Measurements from ENCODE around the gene GPD1.
"Not testable (repeated sequence)": the region's sequence is repeated elsewhere in the genome, so short reads cannot be mapped to it uniquely, and the experiment has no call there.

GPD1 gene

DNA sequence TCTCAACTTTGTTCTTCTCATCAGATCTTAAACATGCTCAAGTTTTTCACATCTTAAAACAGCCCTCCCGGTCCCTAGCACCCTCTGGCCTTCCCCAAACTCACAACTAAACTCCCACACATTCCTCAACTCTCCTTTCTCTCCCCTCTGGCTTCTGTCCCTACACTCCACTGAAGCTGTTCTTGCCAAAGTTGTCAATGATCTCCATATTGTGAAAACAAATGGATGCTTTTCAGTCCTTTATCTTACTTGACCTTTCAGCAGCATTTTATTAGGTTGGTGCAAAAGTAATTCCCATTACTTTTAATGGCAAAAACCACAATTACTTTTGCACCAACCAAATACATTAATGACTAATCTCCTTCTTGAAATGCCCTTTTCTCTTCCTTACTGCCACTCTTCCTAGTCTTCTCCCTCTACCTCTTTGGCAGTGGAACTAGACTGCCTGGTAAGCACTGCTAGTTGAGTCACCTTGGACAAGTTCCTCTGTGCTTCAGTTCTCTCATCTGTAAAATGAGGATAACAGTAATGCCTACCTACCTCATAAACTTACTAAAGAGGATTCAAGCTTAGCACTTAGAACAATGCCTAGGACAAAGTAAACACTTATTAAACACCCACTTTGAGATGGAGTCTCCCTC lies 47.4 kb downstream of the GPD1 start:
- DNase-seq (ENCODE audit: extremely low read depth, low read depth), result no peak
- TF ChIP-seq, protein P1, sequence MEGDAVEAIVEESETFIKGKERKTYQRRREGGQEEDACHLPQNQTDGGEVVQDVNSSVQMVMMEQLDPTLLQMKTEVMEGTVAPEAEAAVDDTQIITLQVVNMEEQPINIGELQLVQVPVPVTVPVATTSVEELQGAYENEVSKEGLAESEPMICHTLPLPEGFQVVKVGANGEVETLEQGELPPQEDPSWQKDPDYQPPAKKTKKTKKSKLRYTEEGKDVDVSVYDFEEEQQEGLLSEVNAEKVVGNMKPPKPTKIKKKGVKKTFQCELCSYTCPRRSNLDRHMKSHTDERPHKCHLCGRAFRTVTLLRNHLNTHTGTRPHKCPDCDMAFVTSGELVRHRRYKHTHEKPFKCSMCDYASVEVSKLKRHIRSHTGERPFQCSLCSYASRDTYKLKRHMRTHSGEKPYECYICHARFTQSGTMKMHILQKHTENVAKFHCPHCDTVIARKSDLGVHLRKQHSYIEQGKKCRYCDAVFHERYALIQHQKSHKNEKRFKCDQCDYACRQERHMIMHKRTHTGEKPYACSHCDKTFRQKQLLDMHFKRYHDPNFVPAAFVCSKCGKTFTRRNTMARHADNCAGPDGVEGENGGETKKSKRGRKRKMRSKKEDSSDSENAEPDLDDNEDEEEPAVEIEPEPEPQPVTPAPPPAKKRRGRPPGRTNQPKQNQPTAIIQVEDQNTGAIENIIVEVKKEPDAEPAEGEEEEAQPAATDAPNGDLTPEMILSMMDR (IDR thresholded peaks at IDR 0.05; ENCODE audit: low read depth, low read length), result no peak

DNA sequence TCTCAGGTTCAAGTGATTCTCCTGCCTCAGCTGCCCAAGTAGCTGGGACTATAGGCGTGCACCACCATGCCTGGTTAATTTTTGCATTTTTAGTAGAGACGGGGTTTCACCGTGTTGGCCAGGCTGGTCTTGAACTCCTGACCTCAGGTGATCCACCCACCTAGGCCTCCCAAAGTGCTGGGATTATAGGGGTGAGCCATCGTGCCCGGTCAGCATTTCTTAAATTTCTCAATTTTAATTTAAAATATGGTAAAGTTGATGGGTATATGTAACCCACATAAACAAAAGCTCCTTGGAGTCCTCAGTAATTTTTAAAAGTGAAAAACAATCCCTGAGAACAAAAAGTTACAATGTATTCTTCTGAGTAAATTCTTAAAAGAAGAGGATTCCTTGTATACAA lies 51.1 kb downstream of the GPD1 start:
- DNase-seq (ENCODE audit: extremely low read depth, low read depth), result not testable (repeated sequence)

DNA sequence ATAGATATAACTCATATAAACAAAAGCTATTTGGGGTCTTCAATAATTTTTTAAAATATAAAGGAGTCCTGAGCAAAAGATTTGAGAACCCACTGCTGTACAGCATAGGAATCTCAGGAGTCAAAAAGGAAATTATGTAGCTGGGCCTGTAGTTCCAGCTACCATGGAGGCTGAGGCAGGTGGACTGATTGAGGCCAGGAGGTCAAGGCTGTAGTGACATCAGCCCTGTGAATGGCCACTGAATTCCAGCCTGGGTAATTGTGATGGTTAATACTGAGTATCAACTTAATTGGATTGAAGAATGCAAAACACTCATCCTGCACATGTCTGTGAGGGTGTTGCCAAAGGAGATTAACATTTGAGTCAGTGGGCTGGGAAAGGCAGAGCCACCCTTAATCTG lies 52.8 kb downstream of the GPD1 start:
- TF ChIP-seq, protein P1 (IDR thresholded peaks at IDR 0.05; ENCODE audit: low read depth, low read length), result no peak
- DNase-seq (ENCODE audit: extremely low read depth, low read depth), result no peak

DNA sequence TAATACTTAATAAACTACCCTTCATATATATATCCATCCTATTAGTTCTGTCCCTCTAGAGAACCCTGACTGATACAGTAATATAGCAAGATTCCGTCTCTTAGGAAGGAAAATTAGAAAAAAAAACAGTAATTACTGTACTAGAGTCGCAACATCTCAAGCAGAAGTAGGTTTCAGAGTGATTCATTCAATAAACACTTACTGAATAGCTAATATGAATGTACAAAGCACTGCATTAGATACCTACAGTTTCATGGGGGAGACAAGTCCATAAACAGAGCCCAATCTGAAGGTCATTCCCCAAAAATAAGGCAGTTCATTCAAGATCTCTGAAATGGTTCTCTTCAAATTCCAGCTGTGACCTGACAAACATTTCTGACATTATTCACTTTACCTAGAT lies 53.5 kb downstream of the GPD1 start:
- TF ChIP-seq, protein P1 (IDR thresholded peaks at IDR 0.05; ENCODE audit: low read depth, low read length), result no peak
- no peak for DNase-seq (ENCODE audit: extremely low read depth, low read depth)

DNA sequence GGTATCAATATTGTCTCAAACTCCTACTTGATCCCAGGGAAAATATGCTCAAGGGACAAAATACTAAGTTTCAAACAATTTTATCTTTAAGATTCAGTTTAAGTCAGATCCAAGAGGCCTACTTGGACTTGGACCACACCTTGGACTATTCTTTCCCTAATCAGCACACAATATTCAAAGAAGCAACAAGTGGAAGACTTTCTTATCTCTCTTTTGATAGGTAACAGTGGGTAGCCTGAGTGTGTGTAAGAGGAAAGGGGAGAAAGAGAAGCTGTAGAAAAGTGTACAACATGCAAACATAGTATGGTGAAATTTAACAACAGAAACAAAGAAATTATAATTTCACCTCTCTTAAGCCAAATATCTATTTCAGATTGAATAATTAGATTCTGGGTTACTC lies 56.8 kb downstream of the GPD1 start:
- DNase-seq (ENCODE audit: extremely low read depth, low read depth), result no peak
- TF ChIP-seq, protein P1 (IDR thresholded peaks at IDR 0.05; ENCODE audit: low read depth, low read length), result no peak

Data from AG09319 (cell line).